Kidney glomerular epithelial cell (primary cell): ENCODE measurements around the gene CYFIP2.

ENCODE experiments used
- DNase-seq: peaks from one replicate; lab custom pipeline; 2025; lab: John Stamatoyannopoulos, UW

CYFIP2 gene

DNA sequence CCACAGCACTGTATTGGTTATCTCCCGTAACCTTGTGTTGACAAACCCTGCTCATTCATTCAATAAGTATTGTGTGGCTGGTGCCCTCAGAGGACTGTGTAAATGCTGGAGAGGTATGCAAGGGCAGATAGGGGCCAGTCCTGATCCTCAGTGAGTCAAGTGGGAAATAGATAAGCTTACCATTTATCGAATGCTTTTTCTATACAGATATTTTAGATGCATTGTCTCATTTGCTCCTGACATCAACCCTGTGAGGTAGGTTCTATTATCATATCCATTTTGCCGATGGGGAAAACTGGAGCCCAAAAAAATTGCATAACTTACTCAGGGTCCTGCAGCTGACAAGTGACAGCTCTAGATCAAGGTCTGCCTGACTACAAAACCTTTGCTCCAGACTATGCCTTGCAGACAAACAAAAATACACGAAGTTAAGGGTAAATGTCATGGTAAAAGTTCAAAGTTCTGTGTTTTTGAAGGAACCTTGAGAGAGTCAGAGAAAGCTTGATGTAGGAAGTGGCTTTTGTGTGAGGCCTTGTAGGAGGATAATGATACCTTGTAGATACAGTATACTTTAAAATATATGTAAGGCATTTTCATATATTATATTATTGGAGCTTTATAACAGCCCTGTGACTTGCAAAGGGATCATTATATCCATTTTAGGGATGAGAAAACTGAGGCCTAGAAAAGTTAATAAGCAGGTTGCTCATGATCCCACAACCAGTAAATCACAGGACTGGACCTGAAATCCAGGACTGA, 22.7 kb downstream of the CYFIP2 start:
- DNase-seq: no peak

DNA sequence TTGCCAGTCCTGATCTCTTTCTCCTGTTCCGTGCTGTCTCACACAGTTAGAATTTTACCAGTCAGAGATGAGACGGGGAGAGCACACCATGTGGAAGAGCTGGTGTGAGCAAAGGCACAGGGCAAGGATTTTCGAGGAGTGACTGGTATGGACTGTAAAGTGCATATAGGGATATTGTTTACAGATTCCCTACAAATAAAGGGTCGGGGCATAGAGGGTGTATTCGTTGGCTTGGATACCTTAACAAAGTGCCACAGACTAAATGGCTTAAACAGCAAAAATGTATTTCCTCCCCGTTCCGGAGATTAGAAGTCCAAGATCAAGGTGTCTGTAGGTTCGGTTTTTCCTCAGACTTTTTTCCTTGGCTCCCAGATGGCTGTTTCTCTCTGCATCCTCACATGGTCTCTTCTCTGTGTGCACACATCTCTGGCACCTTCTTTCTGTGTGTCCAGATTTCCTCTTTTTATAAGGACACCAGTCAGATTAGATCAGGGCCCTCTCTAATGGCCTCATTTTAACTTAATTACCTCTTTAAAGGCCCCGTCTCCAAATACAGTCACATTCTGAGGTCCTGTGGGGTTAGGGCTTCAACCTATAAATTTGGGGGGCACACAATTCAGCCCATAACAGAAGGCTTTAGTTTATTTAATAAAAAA, 23.4 kb downstream of the CYFIP2 start:
- no peak for DNase-seq

GRCh38 chr5:157290156-157290980, 24.4 kb downstream of the CYFIP2 start:
- peak; percentile 95 for DNase-seq

GRCh38 chr5:157290981-157291711, 25.2 kb downstream of the CYFIP2 start:
- DNase-seq: peak; percentile 82

DNA sequence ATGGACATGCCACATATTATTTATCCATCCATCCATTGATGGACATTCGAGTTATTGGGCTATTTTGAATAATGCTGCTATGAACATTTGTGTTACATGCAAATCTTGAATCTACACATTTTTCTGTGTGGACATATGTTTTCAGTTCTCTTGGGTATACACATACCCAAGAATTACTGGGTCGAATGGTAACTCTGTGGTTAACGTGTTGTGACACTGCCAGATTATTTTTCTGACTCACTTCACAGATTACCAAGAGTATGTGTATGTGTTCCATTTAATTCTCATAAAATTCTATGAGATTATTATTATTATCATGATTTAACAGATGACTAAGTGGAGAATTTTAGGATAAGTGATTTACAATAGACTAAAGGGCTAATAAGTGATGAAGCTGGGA, 26.7 kb downstream of the CYFIP2 start:
- DNase-seq: no peak

GRCh38 chr5:157294407-157295091, 28.6 kb downstream of the CYFIP2 start:
- DNase-seq: no peak

DNA sequence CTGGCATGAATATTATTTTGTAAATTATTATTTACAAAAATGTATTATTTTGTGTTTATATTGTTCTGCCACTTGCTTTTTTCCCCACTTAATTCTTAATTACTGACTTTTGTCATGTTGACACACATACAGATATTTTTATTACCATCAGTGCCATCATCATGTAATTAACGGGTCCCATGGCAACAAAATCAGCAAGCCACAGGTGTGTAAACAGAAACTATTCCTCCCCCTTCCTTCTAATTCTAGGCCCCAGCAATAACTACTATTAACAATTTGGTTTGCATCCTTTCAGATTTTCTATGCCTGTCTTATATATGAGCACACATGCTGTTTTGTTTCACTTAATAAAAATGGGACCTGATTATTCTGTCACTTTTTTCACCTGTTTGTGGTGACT, 29.3 kb downstream of the CYFIP2 start:
- DNase-seq: no peak

- no peak for DNase-seq
Observed at GRCh38 chr5:157300564-157300963, 34.6 kb downstream of the CYFIP2 start.

DNA sequence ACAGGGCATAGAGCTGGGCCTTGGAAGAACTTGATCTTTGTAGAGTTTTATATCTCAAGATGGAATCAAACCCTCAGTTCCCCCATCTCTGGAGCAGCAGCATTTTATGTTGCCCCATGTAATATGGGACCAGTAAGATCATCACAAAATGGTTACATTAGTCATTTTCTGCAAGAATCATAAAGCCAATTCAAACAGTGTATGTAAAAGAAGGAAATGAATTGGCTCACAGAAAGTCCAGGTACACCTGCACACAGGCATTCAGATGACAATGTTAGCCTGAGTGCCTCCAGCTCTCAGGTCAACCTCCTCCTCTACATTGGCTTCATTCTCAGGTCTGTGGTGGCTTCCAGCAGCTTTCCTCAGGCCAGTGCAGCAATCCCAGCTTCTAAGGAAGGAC, 35.1 kb downstream of the CYFIP2 start:
- DNase-seq: no peak

GRCh38 chr5:157303023-157303422, 37.1 kb downstream of the CYFIP2 start:
- no peak for DNase-seq

- no peak for DNase-seq
Observed at GRCh38 chr5:157303667-157304327, 37.9 kb downstream of the CYFIP2 start.

- no peak for DNase-seq
Observed at GRCh38 chr5:157306081-157306480, 40.2 kb downstream of the CYFIP2 start.

- DNase-seq: no peak
Observed at GRCh38 chr5:157306692-157307471, 41.0 kb downstream of the CYFIP2 start.

DNA sequence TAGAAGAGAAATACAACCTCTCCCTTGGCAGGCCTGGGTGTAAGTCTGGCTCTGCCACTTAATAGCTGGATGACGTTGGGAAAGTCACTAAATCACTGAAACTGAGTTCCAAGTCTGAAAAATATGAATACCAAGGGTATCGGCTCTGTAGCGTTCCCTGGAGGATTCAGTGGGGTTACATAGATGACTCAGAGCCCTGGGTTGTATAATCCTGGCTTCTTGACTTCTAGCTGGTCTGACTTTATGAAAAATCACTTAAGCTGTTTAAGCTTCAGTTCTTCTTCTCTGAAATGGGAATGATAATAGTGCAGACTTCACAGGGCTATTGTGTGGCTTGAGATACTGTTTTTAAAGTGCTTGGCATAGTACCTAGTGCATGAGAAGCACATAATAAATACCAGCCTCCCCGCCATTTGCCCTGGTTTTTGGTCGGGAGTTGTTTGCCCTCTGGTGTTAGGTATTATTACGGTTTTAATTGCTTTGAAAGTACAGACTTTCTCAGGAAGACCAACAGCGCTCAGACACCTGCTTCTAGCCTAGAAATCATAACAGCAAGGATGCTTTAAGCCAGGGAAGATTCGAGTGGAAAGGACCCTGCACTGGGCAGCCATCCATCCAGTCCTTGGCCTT, 43.0 kb downstream of the CYFIP2 start:
- no peak for DNase-seq

GRCh38 chr5:157309796-157310195, 43.9 kb downstream of the CYFIP2 start:
- no peak for DNase-seq

- no peak for DNase-seq
Observed at GRCh38 chr5:157311595-157311994, 45.7 kb downstream of the CYFIP2 start.

DNA sequence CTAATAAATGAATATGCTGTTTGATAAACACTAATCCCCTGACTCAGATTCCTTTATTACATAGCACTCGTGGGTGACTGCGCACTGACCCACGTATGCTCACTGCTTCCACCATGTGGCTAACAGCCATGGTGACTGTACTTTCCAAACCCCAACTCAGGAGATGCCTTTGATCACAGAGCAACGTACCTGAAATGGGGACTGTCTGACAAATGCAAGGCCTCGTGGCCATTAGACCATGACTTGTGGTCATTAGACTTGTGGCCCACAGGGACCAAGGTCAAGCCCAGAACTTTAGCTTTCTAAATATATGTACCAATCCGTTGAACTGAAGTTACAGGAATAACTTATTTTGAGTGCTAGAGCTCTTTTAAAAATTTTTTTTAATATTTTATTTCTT, 46.6 kb downstream of the CYFIP2 start:
- DNase-seq: peak; percentile 55

- DNase-seq: no peak
Observed at GRCh38 chr5:157322581-157322980, 56.7 kb downstream of the CYFIP2 start.

GRCh38 chr5:157323107-157323706, 57.3 kb downstream of the CYFIP2 start:
- no peak for DNase-seq
